DMS153 treated with DMSO at 0.1 percent for 48 hours (cell line): ENCODE data around the gene CRYGA.

Experiments used
- DNase-seq: peaks from one replicate; lab custom pipeline; 2025; ENCODE audit not compliant: unreplicated experiment; lab: John Stamatoyannopoulos, UW

CRYGA gene

GRCh38 chr2:208163489-208163888 lies at the start of gene CRYGA:
Gene CRYGA, minus strand, starts transcription at chr2:208163589. Its CDS starts 33 bp downstream, at chr2:208163556.
- DNase-seq = no peak

- DNase-seq = no peak
Measured at GRCh38 chr2:208210688-208211451, 47.5 kb upstream of the CRYGA start.

GRCh38 chr2:208208335-208209085 lies 45.1 kb upstream of the CRYGA start:
- no peak for DNase-seq

GRCh38 chr2:208207769-208208168 lies 44.4 kb upstream of the CRYGA start:
- no peak for DNase-seq

GRCh38 chr2:208204166-208204565 lies 40.8 kb upstream of the CRYGA start:
- DNase-seq = no peak

- no peak for DNase-seq
Measured at GRCh38 chr2:208195531-208195930, 32.1 kb upstream of the CRYGA start.

GRCh38 chr2:208192611-208193236 lies 29.3 kb upstream of the CRYGA start:
- no peak for DNase-seq

- DNase-seq = no peak
Measured at GRCh38 chr2:208189810-208190503, 26.6 kb upstream of the CRYGA start, which contains the start of gene C2orf80. Gene C2orf80, minus strand, starts transcription at chr2:208190030. Its CDS starts 3,044 bp downstream, at chr2:208186986.

GRCh38 chr2:208189069-208189809 lies 25.9 kb upstream of the CRYGA start:
- no peak for DNase-seq

GRCh38 chr2:208186893-208187292 lies 23.5 kb upstream of the CRYGA start:
- DNase-seq = no peak

GRCh38 chr2:208186465-208186864 lies 23.1 kb upstream of the CRYGA start:
- no peak for DNase-seq

GRCh38 chr2:208183972-208184705 lies 20.8 kb upstream of the CRYGA start:
- DNase-seq = no peak

- no peak for DNase-seq
Measured at GRCh38 chr2:208183526-208183925, 20.1 kb upstream of the CRYGA start.

GRCh38 chr2:208182835-208183234 lies 19.4 kb upstream of the CRYGA start:
- no peak for DNase-seq

- DNase-seq = no peak
Measured at GRCh38 chr2:208179028-208179609, 15.7 kb upstream of the CRYGA start.

GRCh38 chr2:208175840-208176153 lies 12.4 kb upstream of the CRYGA start:
- no peak for DNase-seq

GRCh38 chr2:208175069-208175839 lies 11.9 kb upstream of the CRYGA start:
- DNase-seq = peak; percentile 72

- no peak for DNase-seq
Measured at GRCh38 chr2:208174144-208174543, 10.8 kb upstream of the CRYGA start.

GRCh38 chr2:208172125-208172524 lies 8.7 kb upstream of the CRYGA start:
- DNase-seq = no peak
